Measurements from ENCODE around the gene NPSR1.

The NPSR1 gene

GRCh38 chr7:34895202-34895601 lies 237.2 kb downstream of the NPSR1 start:
- H3K9me3 ChIP-seq = no peaks in the 10 kb centered on the region

More at GRCh38 chr7:34895202-34895601, 237.2 kb downstream of the NPSR1 start:
- TF ChIP-seq CTCF (IDR thresholded peaks at IDR 0.05) = no peak
- no peak overlapping the region for H3K27ac ChIP-seq
- H3K4me3 ChIP-seq (ENCODE audit: low read depth in 1 of 2, low read length in 1 of 2) = no peak overlapping the region
- H3K4me1 ChIP-seq (ENCODE audit: control insufficient read depth in 1 of 2, insufficient read depth in 1 of 2, low read depth in 1 of 2, low read length in 1 of 2) = no peaks in the 10 kb centered on the region
- no peaks in the 10 kb centered on the region for H3K27me3 ChIP-seq
- no peaks in the 10 kb centered on the region for H3K36me3 ChIP-seq
